ENCODE data around the gene PDLIM5. TPM values are rescaled to one million over a fixed set of nuclear protein-coding genes. Genes with fewer than 3 reads are reported as not detected.

The PDLIM5 gene
- total RNA-seq, 1 donor from 2014 or later: 311 TPM

DNA sequence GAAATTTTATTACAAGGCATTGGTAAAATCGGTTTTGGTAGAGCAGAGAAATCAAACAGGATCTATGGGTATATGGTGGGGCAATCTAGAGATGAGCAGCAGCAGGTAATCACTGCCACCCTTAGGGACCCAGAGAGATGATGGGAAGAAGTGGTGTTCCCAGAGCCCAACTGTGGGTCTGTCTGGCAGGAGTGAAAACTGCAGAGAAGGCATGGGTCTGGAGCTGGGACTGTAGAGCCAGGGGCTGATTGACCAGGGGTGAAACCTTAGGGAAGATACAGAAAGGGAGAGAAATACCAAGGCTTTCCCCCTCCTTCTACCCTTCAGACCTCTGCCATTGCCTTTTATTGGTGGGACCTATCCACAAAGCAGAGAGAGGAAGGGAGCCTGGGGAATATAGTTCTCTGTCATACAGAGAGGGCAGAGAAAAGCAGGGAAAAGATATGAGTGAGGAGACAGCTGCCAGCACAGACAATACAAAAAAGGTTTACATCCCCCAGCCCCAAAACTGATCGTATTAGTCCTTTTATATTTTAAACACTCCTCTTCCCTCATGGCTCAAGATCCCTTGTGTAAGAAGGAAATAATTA, 28.7 kb downstream of the PDLIM5 start:
- H3K4me3 ChIP-seq (ENCODE audit: low read length in 3 of 3): no peak overlapping the region
- peaks cover 18 to 41% (median 35%) of the 10 kb centered on the region in 3 donors for H3K4me1 ChIP-seq (ENCODE audit: control insufficient read depth in 3 of 3, insufficient read depth in 3 of 3, low read length in 3 of 3)
- H3K9ac ChIP-seq (ENCODE audit: low read depth in 1 of 3, low read length in 3 of 3): peak overlapping the region; percentile 15 to 47 (median 43)
- no peaks in the 10 kb centered on the region for H3K9me3 ChIP-seq (ENCODE audit: control insufficient read depth in 3 of 3, low read length in 3 of 3)
- no peaks in the 10 kb centered on the region for H3K36me3 ChIP-seq (ENCODE audit: control insufficient read depth in 3 of 3, insufficient read depth in 3 of 3, low read length in 3 of 3)
- H3K27ac ChIP-seq (ENCODE audit: low read depth, low read length): peak overlapping the region; percentile 8
- H3K27me3 ChIP-seq (ENCODE audit: control insufficient read depth in 3 of 3, insufficient read depth in 3 of 3, low read length in 3 of 3): no peaks in the 10 kb centered on the region

DNA sequence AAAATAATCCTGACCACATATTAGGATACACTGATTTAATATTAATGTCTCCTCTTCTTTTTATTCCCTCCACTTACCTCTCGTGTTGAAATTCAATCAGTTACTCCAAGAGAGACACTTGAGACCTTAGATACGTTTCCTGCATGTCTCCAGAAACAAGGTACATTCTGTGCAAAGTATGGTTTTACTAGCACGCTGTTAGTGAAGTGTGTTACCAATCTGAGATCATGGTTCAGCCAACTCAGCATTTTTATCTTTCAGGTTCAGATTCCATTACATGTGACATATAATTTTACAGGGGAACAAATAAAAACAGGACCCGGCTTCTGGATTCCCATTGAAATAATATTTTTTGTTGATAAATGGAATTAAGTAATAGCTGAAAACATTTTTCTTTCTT, 32.2 kb downstream of the PDLIM5 start:
- peak overlapping the region; percentile 40 for H3K27ac ChIP-seq (ENCODE audit: low read depth, low read length)

DNA sequence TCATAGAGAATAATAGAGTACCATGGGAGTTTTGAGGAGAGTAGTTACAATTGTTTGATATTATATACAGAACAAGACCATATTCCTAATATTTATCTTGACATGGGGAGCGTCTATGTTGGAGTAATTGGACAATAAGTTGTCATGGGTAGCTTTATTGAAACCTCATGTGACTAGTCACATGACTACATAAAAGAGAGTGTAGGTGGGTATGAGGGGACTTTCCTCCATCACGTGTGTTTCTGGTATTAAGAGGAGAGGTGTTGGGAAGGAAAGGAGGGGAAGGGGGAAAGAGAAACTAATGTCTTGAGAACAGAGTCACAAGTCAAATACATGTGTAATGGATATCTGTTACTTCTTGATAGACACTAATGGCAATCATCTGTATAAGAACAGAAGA, 33.1 kb downstream of the PDLIM5 start:
- Histone ChIP-seq H3K9ac (ENCODE audit: low read depth in 1 of 3, low read length in 3 of 3) (no peak overlapping the region), H3K36me3 (ENCODE audit: control insufficient read depth in 3 of 3, insufficient read depth in 3 of 3, low read length in 3 of 3) (no peaks in the 10 kb centered on the region), H3K4me3 (ENCODE audit: low read length in 3 of 3) (no peak overlapping the region), H3K9me3 (ENCODE audit: control insufficient read depth in 3 of 3, low read length in 3 of 3) (no peaks in the 10 kb centered on the region), H3K27ac (ENCODE audit: low read depth, low read length) (peak overlapping the region; percentile 48), H3K27me3 (ENCODE audit: control insufficient read depth in 3 of 3, insufficient read depth in 3 of 3, low read length in 3 of 3) (no peaks in the 10 kb centered on the region), H3K4me1 (ENCODE audit: control insufficient read depth in 3 of 3, insufficient read depth in 3 of 3, low read length in 3 of 3) (peaks cover 20 to 54% (median 46%) of the 10 kb centered on the region in 3 donors)

More for the DNA sequence above, 32.2 kb downstream of the PDLIM5 start:
- no peak overlapping the region for H3K9ac ChIP-seq (ENCODE audit: low read depth in 1 of 3, low read length in 3 of 3)
- H3K27me3 ChIP-seq (ENCODE audit: control insufficient read depth in 3 of 3, insufficient read depth in 3 of 3, low read length in 3 of 3): no peaks in the 10 kb centered on the region
- no peaks in the 10 kb centered on the region for H3K9me3 ChIP-seq (ENCODE audit: control insufficient read depth in 3 of 3, low read length in 3 of 3)
- no peak overlapping the region for H3K4me3 ChIP-seq (ENCODE audit: low read length in 3 of 3)
- H3K36me3 ChIP-seq (ENCODE audit: control insufficient read depth in 3 of 3, insufficient read depth in 3 of 3, low read length in 3 of 3): no peaks in the 10 kb centered on the region
- peaks cover 23 to 55% (median 52%) of the 10 kb centered on the region in 3 donors for H3K4me1 ChIP-seq (ENCODE audit: control insufficient read depth in 3 of 3, insufficient read depth in 3 of 3, low read length in 3 of 3)

DNA sequence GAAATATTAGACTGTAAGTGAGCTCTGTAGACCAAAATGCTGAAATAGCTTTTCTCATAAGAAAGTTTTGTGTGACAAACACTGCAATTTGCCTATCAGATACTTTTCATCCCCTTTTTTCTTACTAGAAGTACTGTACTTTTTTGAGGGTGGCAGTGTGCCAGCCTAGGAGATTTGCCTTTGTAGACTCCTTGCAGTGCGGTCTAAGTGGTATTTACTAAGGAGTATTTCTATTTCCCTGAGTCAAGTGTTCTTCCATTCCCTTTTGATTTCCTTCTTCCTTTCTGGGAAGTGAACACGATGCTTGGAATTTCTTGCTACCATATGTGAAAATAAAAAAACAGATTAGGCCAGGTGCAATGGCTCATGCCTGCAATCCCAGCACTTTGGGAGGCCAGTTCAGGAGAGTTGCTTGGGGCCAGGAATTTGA, 34.6 kb downstream of the PDLIM5 start:
- H3K36me3 ChIP-seq (ENCODE audit: control insufficient read depth in 3 of 3, insufficient read depth in 3 of 3, low read length in 3 of 3): no peaks in the 10 kb centered on the region
- H3K27ac ChIP-seq (ENCODE audit: low read depth, low read length): peak overlapping the region; percentile 48
- H3K27me3 ChIP-seq (ENCODE audit: control insufficient read depth in 3 of 3, insufficient read depth in 3 of 3, low read length in 3 of 3): no peaks in the 10 kb centered on the region
- H3K4me1 ChIP-seq (ENCODE audit: control insufficient read depth in 3 of 3, insufficient read depth in 3 of 3, low read length in 3 of 3): peaks cover 12 to 45% (median 45%) of the 10 kb centered on the region in 3 donors
- no peaks in the 10 kb centered on the region for H3K9me3 ChIP-seq (ENCODE audit: control insufficient read depth in 3 of 3, low read length in 3 of 3)
- H3K4me3 ChIP-seq (ENCODE audit: low read length in 3 of 3): no peak overlapping the region
- H3K9ac ChIP-seq (ENCODE audit: low read depth in 1 of 3, low read length in 3 of 3): no peak overlapping the region

DNA sequence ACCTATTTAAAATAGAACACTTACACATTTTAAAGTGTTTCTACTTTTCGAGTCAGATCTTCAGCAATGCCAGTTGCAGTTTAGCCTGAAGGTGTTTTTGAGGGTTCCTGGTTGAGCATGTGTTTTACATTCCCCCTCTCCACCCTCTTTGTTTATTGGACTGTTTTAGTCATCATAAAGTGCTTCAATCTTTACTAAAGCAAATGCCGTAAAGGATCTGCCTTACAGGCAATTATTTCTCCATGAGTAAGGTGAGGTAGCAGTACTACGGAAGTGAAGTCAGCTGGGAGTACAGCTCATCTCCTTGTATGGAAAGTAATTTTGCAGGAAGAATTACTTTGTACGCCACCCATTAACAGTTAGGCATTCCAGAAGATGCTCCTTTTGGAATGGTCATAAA, 36.9 kb downstream of the PDLIM5 start:
- no peak overlapping the region for H3K4me3 ChIP-seq (ENCODE audit: low read length in 3 of 3)
- peaks cover 8 to 42% (median 39%) of the 10 kb centered on the region in 3 donors for H3K4me1 ChIP-seq (ENCODE audit: control insufficient read depth in 3 of 3, insufficient read depth in 3 of 3, low read length in 3 of 3)
- no peaks in the 10 kb centered on the region for H3K27me3 ChIP-seq (ENCODE audit: control insufficient read depth in 3 of 3, insufficient read depth in 3 of 3, low read length in 3 of 3)
- H3K9me3 ChIP-seq (ENCODE audit: control insufficient read depth in 3 of 3, low read length in 3 of 3): no peaks in the 10 kb centered on the region
- H3K27ac ChIP-seq (ENCODE audit: low read depth, low read length): no peak overlapping the region
- H3K36me3 ChIP-seq (ENCODE audit: control insufficient read depth in 3 of 3, insufficient read depth in 3 of 3, low read length in 3 of 3): no peaks in the 10 kb centered on the region
- H3K9ac ChIP-seq (ENCODE audit: low read depth in 1 of 3, low read length in 3 of 3): peak overlapping the region in 1 of 3 donors; percentile 30

DNA sequence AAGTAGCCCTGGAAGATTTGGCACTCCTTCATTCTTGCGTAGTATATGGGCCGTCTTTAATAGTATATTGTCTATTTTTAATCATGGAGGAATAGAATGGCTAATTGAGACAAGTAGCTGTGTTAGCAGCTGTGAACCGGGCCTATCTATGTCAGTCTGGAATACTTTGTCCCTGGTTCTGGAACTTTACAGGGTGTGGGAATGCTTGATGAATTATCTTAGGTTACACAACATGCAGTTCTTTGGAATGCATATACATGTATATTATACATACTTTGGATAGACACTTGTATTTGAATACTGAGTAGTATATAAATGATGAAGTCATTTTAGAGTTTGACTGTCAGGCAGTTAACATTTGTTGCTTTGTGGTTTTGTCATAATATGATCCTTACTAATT, 37.4 kb downstream of the PDLIM5 start:
- Histone ChIP-seq H3K4me3 (ENCODE audit: low read length in 3 of 3) (no peak overlapping the region), H3K27me3 (ENCODE audit: control insufficient read depth in 3 of 3, insufficient read depth in 3 of 3, low read length in 3 of 3) (no peaks in the 10 kb centered on the region), H3K9ac (ENCODE audit: low read depth in 1 of 3, low read length in 3 of 3) (no peak overlapping the region), H3K36me3 (ENCODE audit: control insufficient read depth in 3 of 3, insufficient read depth in 3 of 3, low read length in 3 of 3) (no peaks in the 10 kb centered on the region), H3K4me1 (ENCODE audit: control insufficient read depth in 3 of 3, insufficient read depth in 3 of 3, low read length in 3 of 3) (peaks cover 8 to 39% (median 36%) of the 10 kb centered on the region in 3 donors), H3K27ac (ENCODE audit: low read depth, low read length) (no peak overlapping the region), H3K9me3 (ENCODE audit: control insufficient read depth in 3 of 3, low read length in 3 of 3) (no peaks in the 10 kb centered on the region)

DNA sequence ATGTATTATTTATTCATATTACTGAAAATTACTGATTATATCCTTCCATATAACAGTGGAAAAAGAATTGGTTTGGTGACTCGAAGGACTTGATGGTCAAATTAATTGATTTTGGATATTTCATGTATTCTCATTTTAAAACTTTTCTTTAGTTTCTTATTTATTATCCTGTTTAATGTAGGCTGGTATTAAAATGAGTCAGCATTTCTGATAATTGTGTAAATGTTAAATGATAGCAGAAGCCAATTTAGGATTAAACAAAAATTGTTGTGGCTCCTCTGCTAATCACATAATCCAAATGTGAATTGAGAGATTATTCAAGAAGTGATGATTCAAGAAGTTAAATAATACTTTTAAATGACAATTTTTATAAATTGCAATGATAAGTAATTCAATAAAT, 38.7 kb downstream of the PDLIM5 start:
- Histone ChIP-seq H3K4me1 (ENCODE audit: control insufficient read depth in 3 of 3, insufficient read depth in 3 of 3, low read length in 3 of 3) (peaks cover 10 to 34% (median 31%) of the 10 kb centered on the region in 3 donors), H3K4me3 (ENCODE audit: low read length in 3 of 3) (no peak overlapping the region), H3K9me3 (ENCODE audit: control insufficient read depth in 3 of 3, low read length in 3 of 3) (no peaks in the 10 kb centered on the region), H3K27me3 (ENCODE audit: control insufficient read depth in 3 of 3, insufficient read depth in 3 of 3, low read length in 3 of 3) (no peaks in the 10 kb centered on the region), H3K36me3 (ENCODE audit: control insufficient read depth in 3 of 3, insufficient read depth in 3 of 3, low read length in 3 of 3) (no peaks in the 10 kb centered on the region), H3K27ac (ENCODE audit: low read depth, low read length) (peak overlapping the region; percentile 0), H3K9ac (ENCODE audit: low read depth in 1 of 3, low read length in 3 of 3) (peak overlapping the region in 1 of 3 donors; percentile 51)

DNA sequence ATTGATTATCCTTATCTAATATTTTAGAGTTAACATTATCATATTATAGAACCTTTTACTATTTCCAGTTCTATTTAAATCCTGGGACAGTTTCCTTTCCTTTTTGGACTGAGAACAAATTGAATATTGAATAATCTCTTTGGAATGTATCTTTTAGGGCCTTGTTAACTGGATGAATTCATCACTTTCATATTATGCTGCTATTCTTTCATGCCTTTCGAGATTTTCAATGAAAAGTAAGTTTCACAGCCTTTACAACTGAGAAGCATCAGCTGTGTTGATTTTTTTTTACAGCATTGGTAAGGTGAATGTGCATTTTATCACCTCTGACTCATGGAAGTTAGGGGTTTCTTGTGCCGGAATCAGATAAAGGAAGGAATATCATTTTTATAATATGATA, 39.6 kb downstream of the PDLIM5 start:
- H3K9ac ChIP-seq (ENCODE audit: low read depth in 1 of 3, low read length in 3 of 3): no peak overlapping the region
- H3K27ac ChIP-seq (ENCODE audit: low read depth, low read length): peak overlapping the region; percentile 0

DNA sequence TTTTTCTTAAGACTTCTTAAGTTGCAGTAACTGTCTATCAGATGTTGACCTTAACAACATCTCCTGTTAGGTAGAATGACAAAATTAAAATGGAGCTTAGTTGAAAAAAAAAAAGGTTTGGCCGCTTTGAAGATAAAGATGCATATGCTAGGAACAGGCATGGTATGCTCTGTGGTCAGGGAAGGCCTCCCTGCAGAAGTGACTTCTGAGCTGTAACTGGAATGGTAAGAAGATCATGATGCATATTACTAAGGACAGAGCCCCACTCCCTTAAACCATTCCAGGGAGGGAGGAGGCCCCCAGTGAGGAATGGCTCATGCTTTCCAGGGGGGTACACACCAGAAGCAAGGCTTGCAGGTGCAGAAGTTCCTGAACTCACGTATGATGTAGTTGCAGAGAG, 43.7 kb downstream of the PDLIM5 start:
- Histone ChIP-seq H3K4me3 (ENCODE audit: low read length in 3 of 3) (no peak overlapping the region), H3K36me3 (ENCODE audit: control insufficient read depth in 3 of 3, insufficient read depth in 3 of 3, low read length in 3 of 3) (no peaks in the 10 kb centered on the region), H3K9me3 (ENCODE audit: control insufficient read depth in 3 of 3, low read length in 3 of 3) (no peaks in the 10 kb centered on the region), H3K27me3 (ENCODE audit: control insufficient read depth in 3 of 3, insufficient read depth in 3 of 3, low read length in 3 of 3) (no peaks in the 10 kb centered on the region), H3K27ac (ENCODE audit: low read depth, low read length) (no peak overlapping the region), H3K4me1 (ENCODE audit: control insufficient read depth in 3 of 3, insufficient read depth in 3 of 3, low read length in 3 of 3) (peaks cover 12 to 20% (median 16%) of the 10 kb centered on the region in 3 donors), H3K9ac (ENCODE audit: low read depth in 1 of 3, low read length in 3 of 3) (no peak overlapping the region)

More for the DNA sequence above, 39.6 kb downstream of the PDLIM5 start:
- no peak overlapping the region for H3K4me3 ChIP-seq (ENCODE audit: low read length in 3 of 3)
- H3K4me1 ChIP-seq (ENCODE audit: control insufficient read depth in 3 of 3, insufficient read depth in 3 of 3, low read length in 3 of 3): peaks cover 11 to 32% (median 30%) of the 10 kb centered on the region in 3 donors
- no peaks in the 10 kb centered on the region for H3K36me3 ChIP-seq (ENCODE audit: control insufficient read depth in 3 of 3, insufficient read depth in 3 of 3, low read length in 3 of 3)
- H3K27me3 ChIP-seq (ENCODE audit: control insufficient read depth in 3 of 3, insufficient read depth in 3 of 3, low read length in 3 of 3): no peaks in the 10 kb centered on the region
- H3K9me3 ChIP-seq (ENCODE audit: control insufficient read depth in 3 of 3, low read length in 3 of 3): no peaks in the 10 kb centered on the region

DNA sequence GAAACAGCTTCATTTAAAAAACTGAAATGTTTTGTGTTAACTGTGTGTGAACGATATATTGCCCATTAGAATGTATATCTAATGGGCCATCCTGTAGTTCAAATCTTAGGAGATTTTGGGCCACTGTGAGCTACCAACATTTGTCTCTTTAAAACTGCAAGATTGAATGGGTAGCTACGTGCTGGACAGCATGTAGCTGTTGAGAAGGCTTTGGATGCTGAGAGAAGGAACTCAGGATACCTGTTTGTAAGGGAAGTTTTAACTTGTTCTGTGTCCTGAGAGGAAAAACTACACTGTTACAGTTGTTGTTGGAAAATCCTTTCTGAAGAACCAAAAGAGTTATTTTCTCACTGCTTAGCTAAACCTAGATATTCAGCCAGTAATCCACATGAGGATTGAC, 45.9 kb downstream of the PDLIM5 start:
- no peak overlapping the region for H3K9ac ChIP-seq (ENCODE audit: low read depth in 1 of 3, low read length in 3 of 3)
- H3K27me3 ChIP-seq (ENCODE audit: control insufficient read depth in 3 of 3, insufficient read depth in 3 of 3, low read length in 3 of 3): no peaks in the 10 kb centered on the region
- H3K9me3 ChIP-seq (ENCODE audit: control insufficient read depth in 3 of 3, low read length in 3 of 3): no peaks in the 10 kb centered on the region
- peaks cover 14 to 32% (median 23%) of the 10 kb centered on the region in 3 donors for H3K4me1 ChIP-seq (ENCODE audit: control insufficient read depth in 3 of 3, insufficient read depth in 3 of 3, low read length in 3 of 3)
- H3K27ac ChIP-seq (ENCODE audit: low read depth, low read length): no peak overlapping the region
- no peaks in the 10 kb centered on the region for H3K36me3 ChIP-seq (ENCODE audit: control insufficient read depth in 3 of 3, insufficient read depth in 3 of 3, low read length in 3 of 3)
- no peak overlapping the region for H3K4me3 ChIP-seq (ENCODE audit: low read length in 3 of 3)

Data from skeletal muscle tissue (tissue), 4 donors.